NT2/D1 (cell line): ENCODE data around the gene GADL1.

Source experiments
- SUZ12 ChIP-seq: IDR thresholded peaks from 2 replicates; pipeline ENCODE4 v1.6.1; 2011; ENCODE audit not compliant: insufficient read length, insufficient read depth; ENCODE audit errors: extremely low read depth
- YY1 ChIP-seq: IDR thresholded peaks from 2 replicates; pipeline ENCODE4 v1.6.1; 2011; ENCODE audit not compliant: insufficient read length, insufficient read depth
- ZNF274 ChIP-seq: IDR thresholded peaks from 2 replicates; pipeline ENCODE4 v1.6.1; 2011; ENCODE audit warnings: mild to moderate bottlenecking, low read depth, low read length

GRCh38 chr3:30747771-30748281 is 146.6 kb downstream of the GADL1 start:
- TF ChIP-seq SUZ12 (no peak), ZNF274 (no peak), YY1 (no peak)
